Stimulated activated CD8-positive, alpha-beta memory T cell treated with anti-CD3 and anti-CD28 coated beads, Interleukin-4, amount 100 ng/mL, for 4 hours (primary cell): ENCODE measurements around the gene TOE1.
A peak's percentile ranks its signal among the peaks of the same experiment; 100 is the strongest.
"Not testable (repeated sequence)": the region's sequence is repeated elsewhere in the genome, so short reads cannot be mapped to it uniquely, and the experiment has no call there.

Source experiments
- DNase-seq, 2 donors: peaks; one replicate each; pipeline ENCODE4 v3.0.0-alpha.2; 2020; ENCODE audit warnings: low read depth in 2 of 2, low spot score in 1 of 2

Gene TOE1

GRCh38 chr1:45339789-45340558 lies at the start of gene TOE1, which contains the start of gene MUTYH:
Gene TOE1, plus strand, starts transcription at chr1:45340170. Its CDS starts 83 bp downstream, at chr1:45340253.
Gene MUTYH, minus strand, starts transcription at chr1:45340440. Its CDS starts 5,935 bp downstream, at chr1:45334505.
- DNase-seq, result peak; percentile 81 to 84

- DNase-seq, result not testable (repeated sequence)
Measured at GRCh38 chr1:45291002-45291401, 49.0 kb upstream of the TOE1 start.

- no peak for DNase-seq
Measured at GRCh38 chr1:45291716-45292115, 48.3 kb upstream of the TOE1 start.

DNA sequence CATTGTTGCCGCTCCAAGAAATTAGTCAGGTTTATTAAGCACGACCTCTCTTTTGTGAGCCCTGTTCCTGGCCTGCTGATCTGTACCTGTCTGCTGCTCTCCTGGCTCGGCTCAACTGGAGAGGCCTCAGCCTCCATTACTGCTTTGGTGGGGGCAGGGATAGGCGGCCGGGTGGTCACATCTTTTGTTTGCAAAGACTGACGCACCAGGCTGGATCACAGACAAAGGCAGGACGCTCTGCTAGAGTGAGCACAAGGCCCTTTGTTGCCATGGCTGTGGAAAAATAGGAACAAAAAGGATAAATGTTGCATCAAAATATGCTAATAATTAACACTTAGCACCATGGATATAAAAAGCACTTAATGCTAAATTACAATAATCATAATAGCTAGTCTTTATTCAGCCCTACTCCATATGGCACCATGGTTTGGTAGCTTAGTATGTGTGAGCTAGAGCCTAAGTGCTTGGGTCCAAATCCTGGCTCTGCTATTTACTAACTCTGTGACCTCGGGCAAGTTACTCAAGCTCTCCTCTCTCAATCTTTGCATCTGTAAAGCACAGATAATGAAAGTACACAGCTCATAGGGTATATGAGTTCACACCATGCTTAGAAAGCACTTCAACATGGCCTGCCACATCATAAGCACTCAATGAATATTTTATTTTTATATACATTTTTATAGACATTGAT lies 42.2 kb upstream of the TOE1 start:
- no peak for DNase-seq

DNA sequence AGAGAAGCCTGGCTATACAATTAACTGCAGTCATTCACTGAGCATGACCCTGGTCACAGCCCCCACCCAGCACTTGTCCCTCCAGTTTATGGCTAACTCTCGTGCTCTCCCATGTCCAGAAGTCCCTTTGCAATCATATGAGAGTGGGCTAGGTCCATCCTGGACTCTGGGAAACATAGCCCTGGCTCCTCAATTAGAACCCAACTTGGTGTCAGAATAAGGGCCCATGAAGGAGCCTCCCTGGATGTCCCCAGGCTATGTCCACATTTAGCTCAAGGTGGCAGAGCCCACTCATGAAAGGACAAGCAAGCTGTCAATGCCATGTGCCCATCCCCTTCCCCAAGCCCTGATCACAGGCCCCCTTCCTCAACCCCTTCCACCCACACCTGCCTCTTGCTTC lies 40.7 kb upstream of the TOE1 start:
- DNase-seq, result no peak

GRCh38 chr1:45299981-45300668 lies 39.8 kb upstream of the TOE1 start:
- no peak for DNase-seq

DNA sequence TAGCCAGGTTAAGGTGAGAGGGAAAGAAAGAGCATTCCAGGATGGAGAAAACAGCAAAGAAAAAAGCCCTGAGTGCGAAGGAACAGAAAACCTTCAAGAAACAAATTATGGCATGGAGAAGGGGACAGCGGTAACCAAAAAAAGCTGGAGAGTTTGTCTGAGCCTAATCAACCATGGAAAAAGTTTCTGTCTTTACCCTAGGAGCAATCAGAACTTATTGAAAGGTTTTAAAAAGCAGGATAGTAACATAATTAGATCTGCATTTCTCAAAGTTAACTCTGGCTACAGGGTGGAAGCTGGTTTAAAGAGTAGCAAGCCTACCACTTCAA lies 39.3 kb upstream of the TOE1 start:
- DNase-seq, result no peak

DNA sequence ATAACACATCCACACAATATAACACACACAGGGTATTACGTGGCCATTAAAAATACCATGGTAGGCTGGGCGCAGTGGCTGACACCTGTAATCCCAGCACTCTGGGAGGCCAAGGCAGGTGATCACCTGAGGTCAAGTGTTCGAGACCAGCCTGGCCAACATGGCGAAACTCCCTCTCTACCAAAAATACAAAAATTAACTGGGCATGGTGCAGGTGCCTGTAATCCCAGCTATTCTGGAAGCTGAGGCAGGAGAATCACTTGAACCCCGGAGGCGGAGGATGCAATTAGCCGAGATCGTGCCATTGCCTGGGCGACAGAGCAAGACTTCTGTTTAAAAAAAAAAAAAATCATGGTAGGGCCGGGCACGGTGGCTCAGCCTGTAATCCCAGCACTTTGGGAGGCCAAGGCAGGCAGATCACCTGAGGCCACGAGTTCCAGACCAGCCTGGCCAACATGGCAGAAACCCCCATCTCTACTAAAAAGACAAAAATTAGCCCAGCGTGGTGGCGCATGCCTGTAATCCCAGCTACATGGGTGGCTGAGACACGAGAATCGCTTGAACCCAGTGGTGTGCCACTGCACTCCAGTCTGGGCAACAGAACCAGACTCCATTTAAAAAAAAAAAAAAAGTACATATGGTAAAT lies 37.3 kb upstream of the TOE1 start:
- DNase-seq, result no peak

DNA sequence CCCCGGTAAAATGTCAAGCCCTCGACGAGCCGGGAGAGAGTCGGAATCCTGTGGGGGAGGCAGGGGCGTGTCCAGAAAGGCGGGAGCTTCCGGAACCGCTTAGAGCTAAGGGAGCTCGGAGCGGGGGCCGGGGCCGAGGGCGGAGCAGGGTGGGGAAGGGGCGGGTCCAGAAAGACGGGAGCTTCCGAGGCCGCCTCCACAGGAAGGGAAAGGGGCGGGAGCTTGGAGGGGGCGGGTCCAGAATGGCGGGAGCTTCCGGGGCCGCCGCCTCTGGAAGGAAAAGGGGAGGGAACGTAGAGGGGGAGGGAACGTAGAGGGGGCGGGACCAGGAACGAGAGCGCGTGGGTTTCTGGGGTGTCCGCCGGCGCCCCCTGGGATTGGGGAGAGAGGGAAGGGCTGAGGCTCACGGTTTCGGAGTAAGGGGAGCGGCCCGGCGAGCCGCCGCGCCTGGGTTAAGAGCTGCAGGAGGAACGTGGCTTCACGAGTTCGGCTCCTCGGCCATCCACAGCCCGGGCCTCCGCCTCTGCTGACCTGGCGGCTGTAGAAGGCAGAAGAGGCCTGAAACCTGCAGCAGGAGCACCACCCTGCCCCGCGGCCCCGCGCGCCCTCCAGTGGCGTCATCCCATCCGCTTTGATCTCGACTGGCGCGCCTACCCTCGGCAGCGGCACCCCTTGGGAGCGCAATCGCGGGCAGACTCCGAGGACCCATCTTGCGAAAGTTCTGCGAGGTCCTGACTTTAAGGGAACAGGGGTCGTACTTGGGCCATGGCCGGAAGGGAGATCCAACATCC lies 36.3 kb upstream of the TOE1 start:
- DNase-seq, result peak; percentile 97 to 99

DNA sequence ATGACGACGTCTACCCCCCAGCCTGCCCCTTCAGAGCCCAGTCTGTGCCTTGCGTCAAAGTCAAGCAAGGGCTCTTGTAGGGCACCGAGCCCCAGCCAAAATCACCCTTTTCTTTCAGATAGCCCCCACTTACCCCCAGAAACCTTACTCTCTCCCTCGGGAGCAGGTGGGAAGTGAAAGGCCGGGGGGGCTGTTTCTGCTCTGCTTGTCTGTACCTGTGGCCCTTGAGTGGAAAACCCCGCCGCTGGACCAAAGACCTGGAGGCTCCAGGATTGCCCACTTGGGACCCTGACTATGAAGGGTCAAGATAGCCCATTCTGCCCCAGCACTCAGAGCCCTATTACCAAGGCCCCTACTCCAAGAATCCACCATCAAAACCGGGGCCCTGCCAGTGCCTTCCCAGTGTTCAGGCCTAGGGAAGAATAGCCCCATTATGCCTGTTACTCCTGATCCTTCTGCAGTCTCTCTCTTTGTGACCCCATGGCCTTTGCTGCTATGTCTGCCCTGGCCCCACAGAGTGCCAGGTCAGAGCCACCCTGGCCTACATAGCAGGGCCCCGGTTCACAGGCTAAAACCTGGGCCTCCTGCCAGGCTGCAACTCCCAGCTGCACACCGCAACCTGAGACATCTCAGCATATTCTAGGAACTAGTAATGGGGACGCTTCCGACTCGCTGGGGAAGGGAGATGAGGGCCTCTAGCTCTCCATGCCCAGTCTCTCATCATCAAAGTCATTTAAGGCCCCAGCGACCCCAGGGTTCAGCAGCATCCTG lies 35.5 kb upstream of the TOE1 start:
- no peak for DNase-seq

DNA sequence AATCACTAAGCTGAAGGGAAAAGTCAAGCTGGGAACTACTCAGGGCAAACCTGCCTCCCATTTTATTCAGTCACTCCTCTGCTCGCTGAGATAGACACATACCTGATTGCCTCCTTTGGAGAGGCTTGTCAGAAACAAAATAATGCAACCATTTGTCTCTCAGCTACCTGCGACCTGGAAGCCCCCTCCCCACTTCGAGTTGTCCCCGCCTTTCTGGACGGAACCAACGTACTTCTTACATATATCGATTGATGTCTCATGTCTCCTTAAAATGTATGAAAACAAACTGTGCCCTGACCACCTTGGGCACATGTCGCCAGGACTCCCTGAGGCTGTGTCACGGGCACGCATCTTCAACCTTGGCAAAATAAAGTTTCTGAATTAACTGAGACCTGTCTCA lies 34.7 kb upstream of the TOE1 start:
- DNase-seq, result no peak

GRCh38 chr1:45306319-45306718 lies 33.7 kb upstream of the TOE1 start:
- no peak for DNase-seq

- DNase-seq, result no peak
Measured at GRCh38 chr1:45306905-45307304, 33.1 kb upstream of the TOE1 start.

- no peak for DNase-seq
Measured at GRCh38 chr1:45314266-45314665, 25.7 kb upstream of the TOE1 start.

DNA sequence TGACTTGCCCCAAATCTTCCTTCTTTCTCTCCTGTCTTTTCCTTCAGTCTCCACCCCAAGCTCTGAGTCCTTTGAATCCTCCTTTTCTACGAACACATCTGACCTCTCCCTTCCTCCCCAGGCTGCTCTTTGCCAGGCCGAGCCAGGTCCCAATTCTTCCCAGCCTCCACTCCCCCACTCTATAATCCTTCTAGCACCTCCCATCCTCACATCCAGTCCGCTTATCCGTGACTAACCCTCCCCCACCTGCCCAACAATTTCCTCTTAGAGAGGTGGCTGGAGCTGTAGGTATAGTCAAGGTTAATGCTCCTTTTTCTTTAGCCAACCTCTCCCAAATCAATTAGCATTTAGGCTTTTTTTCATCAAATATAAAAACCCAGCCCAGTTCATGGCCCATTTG lies 22.8 kb upstream of the TOE1 start:
- DNase-seq, result no peak

- no peak for DNase-seq
Measured at GRCh38 chr1:45319761-45320160, 20.2 kb upstream of the TOE1 start.

GRCh38 chr1:45321444-45321843 lies 18.5 kb upstream of the TOE1 start:
- DNase-seq, result no peak

- no peak for DNase-seq
Measured at GRCh38 chr1:45322486-45323040, 17.4 kb upstream of the TOE1 start.

GRCh38 chr1:45325851-45326506 lies 14.0 kb upstream of the TOE1 start:
- no peak for DNase-seq
